HG03558 (cell line): ENCODE results near the gene FREM2.

Experiments
- ATAC-seq: cut with Tn5 transposase; IDR thresholded peaks from one replicate; pipeline ENCODE4 v1.9.1; 2021; ENCODE audit warnings: moderate number of reproducible peaks; ENCODE audit not compliant: unreplicated experiment; ENCODE audit errors: extremely low read depth

The FREM2 gene, protein sequence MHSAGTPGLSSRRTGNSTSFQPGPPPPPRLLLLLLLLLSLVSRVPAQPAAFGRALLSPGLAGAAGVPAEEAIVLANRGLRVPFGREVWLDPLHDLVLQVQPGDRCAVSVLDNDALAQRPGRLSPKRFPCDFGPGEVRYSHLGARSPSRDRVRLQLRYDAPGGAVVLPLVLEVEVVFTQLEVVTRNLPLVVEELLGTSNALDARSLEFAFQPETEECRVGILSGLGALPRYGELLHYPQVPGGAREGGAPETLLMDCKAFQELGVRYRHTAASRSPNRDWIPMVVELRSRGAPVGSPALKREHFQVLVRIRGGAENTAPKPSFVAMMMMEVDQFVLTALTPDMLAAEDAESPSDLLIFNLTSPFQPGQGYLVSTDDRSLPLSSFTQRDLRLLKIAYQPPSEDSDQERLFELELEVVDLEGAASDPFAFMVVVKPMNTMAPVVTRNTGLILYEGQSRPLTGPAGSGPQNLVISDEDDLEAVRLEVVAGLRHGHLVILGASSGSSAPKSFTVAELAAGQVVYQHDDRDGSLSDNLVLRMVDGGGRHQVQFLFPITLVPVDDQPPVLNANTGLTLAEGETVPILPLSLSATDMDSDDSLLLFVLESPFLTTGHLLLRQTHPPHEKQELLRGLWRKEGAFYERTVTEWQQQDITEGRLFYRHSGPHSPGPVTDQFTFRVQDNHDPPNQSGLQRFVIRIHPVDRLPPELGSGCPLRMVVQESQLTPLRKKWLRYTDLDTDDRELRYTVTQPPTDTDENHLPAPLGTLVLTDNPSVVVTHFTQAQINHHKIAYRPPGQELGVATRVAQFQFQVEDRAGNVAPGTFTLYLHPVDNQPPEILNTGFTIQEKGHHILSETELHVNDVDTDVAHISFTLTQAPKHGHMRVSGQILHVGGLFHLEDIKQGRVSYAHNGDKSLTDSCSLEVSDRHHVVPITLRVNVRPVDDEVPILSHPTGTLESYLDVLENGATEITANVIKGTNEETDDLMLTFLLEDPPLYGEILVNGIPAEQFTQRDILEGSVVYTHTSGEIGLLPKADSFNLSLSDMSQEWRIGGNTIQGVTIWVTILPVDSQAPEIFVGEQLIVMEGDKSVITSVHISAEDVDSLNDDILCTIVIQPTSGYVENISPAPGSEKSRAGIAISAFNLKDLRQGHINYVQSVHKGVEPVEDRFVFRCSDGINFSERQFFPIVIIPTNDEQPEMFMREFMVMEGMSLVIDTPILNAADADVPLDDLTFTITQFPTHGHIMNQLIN (N-terminal part only)

DNA sequence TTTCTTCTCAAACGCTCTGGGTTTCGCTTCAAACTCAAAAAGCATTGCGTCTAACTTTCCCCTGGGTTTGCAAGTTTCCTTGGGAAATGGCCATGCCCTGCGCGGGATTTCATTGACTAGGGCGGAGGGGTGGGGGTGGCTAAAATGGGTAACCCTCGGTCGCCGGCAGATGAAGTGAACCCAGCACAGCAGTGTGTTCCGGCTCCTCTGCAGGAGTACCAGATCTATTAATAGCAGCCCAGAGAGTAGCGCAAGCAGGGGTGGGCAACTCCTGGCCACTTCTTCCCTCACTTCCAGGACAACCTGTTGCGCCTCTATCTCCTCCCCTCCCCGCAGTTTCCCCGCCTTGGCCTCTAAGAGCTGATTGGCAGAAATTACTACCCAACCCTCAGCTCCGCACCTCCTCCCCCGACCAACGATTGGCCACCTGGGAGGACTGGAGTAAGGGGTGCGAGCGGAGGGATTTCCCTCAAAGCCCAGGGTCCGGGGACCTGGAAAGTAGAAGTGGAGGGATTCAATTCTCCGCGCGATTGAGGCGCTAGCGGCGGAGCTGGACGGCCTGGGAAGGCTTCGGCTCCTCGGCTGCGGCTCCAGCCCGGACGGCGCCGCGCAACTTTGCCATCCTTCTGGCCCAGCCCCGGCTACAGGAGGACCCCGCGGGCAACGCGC, at the start of gene FREM2:
FREM2 (plus strand) TSS at position 501 of the 669 bp plus-strand sequence. CDS start 268 bp downstream, outside the sequence.
- ATAC-seq = no peak

DNA sequence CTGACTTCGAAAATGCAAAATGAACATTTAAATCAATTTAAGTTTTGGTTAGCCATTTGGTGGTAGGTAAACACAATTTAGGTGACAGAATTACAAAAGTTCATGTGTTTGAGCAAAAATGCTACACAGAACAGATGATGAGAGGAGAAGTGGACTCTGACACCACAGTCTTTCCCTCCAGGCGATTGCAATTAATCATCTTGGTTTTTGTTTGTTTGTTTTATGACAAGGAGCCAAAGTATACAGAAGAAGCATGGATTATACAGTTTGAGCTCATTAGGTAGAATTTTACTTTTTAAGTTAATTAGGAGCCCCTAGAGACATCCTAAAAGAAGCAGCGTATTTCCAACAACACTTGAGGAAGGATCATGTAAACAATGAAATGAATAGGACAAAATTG, 49.3 kb upstream of the FREM2 start:
- no peak for ATAC-seq

DNA sequence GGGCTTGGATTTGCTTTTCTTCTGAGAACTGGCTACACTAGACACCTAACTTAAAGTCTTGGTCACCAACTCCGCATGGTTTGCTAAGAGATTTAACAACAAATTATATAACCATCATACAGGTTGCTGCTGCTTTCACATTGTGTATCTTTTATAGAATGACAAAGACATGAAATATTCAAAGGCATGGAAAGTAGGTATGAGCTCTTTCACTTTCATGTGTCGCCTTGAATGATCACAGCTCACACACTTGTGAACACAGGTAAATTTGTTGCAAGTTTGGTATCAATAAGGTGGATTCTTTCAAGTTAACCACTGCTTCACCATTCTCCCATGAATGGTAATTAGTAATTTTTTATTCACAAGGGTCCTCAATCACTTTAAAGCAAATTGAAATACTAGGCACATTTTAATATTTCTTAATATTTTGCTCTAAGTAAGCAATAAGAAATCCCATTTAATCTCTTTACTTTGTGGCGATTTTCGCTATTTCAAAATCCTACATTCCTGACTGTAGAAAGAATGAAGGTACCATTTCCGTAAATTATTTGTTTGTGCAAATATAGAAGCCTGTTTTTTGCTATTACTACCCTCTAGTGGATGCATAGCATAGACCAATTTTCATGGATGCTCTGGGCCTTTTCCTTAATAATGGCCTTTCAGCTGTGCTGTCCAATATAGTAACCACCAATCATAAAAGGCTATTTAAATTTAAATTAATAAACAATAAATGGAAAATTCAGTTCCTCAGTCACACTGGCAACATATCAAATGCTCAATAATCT, 45.5 kb upstream of the FREM2 start:
- ATAC-seq = no peak

DNA sequence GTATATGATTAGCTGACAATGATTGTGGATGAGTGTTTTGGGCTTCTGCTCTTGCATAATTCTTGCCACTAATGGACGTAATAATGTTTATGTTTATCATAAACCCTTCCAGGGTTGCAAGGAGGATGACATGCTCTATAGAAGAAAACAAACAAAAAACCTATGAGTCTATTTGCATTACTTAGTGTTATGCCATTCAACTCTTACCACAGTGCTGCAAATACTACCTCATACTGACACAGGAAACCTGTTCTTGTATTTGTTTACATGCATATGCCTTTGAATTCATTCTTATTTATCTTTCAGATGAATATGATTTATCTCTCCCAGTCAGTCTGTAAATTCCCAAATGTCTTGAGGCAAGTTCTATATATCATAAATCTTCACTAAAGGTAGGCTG, 39.6 kb upstream of the FREM2 start:
- ATAC-seq = no peak

DNA sequence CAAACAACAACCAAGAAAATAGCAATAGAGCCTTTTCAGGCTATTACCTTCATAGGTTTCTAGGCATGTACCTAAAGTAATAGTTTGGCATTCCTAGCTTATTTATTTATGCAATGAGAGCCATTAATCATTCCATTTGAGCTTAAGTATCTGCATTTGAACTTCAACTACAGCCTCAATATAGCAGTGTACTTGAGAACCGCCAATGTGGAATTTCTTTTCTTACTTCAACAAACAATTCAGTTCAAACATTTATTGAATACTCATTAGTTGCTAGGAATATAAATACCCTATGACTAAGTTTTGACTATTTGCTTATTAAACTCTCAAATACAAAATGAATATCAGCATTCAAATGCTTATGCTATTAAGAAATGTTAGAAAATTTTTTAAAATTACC, 38.0 kb upstream of the FREM2 start:
- ATAC-seq = no peak

DNA sequence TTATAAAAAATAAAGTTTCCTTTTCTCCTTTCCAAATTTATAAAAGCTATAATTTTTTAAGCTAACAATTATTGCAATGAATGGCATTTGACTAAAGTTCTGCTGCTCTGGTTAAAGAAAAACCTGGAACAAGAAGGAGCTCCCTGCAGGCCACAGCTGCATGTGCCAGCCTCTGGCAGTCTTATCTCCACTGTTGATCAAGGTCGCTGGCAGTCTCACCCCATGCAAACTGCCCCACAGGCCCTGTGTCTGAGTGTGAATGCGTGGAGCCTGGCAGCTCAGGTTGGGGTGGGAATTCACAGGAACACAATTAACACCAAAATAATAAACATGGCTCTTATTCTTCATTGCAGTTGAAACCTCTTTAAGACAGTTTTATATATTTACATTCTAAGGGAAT, 30.2 kb upstream of the FREM2 start:
- ATAC-seq = no peak

DNA sequence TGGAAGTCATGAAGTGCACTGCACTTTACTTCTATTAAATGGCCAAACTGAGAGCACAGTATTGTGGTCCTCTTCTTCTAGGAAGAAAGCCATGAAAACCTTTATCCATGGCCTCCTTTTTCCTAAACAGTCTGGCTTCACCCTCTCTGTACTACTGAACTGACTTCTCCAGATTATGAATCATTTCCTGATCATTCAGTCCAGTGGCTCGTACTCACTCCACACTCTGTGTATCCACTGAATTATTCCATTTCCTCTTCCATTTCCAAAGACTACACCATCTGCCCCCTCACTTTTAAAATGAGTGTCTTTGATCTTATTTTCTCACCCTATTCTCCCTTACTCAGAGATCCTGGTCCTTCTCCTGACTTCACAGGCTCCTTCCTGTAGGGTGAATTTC, 29.7 kb upstream of the FREM2 start:
- ATAC-seq = no peak

DNA sequence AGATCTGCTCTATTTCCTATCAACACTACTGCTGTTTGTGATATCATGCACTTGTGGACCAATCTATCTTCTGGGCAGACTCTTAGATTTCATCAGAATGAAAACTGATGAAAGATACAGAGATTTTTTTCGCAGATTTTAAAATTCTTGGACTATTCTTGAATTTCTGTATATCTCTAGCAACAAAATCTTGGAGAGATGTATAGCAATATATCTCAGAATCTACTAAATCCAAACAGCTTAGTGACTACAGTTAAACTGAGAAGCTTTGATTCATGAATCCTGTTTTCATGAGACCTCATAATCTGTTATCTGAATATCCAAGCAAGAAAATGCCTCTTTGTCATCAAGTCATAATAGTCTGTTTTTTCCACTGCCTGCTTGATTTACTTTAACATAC, 28.0 kb upstream of the FREM2 start:
- no peak for ATAC-seq

DNA sequence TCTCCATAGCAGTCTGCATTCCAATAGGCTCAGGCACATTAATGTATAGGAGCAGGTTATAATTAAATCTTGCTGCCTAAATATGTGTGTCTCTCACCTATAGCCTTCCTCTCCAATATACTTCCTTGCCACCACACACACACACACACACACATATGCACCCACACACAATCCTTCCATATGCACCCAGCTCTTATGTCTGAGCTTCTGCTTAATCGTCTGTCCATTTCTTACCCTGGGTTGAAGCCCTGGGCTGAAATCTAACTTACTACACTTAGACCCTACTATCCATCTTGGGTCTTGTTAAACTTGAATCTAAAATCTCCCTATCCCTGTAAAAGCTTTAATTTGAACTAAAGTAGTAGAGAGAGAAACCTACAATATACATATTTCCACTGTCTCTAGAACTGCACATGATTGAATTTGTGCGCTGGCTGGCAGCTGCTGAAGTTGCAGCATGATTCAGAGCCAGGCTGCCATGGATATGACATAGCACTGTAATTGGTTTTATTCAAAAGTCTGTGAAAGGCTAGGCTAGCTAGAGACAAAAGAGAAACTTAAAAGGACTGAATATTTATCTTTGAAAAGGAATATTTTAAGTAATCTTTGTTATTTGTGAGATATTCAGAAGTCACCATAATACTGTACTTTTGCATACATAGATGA, 25.7 kb upstream of the FREM2 start:
- ATAC-seq = no peak

DNA sequence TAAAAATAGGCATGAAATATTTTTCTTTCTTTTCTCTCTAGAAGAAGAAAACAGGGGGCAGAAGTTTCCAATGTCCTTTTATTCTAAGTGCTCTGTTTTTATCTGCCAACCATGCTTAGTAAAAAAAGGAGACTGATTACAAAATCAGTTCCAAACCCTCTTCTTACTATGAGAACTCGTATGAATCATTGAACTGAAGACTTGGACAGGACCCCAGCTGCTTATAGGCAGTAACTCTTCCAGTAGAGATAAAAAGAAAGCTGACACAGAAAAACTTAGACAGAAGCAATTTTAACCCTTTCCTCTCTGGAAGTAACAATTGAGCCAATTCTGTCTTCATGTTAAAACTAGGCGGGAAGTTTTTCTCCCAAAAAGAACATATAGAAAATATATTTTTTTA, 24.5 kb upstream of the FREM2 start:
- no peak for ATAC-seq

DNA sequence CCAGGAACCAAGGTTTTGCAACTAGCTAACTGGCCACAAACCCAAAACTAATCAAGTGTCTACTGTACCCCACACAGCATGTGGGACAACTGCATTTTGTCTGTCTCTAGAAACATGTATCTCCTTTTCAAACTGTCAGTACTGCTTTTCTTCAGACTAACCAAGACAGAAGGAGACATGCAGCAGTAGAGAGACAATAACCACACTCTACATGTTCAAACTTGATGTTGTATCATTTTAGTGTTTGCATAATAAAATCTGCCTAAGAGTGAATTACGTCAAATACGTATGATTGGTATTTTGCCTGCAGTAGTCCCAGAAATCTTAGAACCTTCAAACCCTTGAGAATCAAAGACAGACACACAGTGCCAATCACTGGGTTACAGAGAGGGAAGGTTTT, 22.0 kb upstream of the FREM2 start:
- ATAC-seq = no peak

DNA sequence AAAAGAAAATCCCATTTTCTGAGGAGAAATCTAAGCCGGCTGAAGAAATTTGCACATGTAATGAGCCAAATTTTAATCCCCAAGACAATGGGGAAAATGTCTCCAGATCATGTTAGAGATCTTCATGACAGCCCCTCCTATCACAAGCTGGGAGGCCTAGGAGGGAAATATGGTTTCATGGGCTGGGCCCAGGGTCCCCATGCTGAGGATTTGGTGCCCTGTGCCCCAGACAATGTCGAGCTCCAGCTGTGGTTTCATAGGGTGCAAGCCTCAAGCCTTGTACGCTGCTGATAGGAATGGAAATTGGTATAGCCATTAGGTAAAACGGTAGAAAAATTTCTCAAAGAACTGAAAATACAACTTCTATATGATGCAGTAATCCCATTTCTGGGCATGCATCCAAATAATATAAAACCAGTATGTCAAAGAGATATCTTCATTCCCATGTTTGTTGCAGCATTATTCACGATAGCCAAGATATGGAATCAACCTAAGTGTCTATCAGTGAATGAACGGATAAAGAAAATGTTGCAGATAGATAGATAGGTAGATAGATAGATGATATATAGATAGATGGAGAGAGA, 19.3 kb upstream of the FREM2 start:
- no peak for ATAC-seq

DNA sequence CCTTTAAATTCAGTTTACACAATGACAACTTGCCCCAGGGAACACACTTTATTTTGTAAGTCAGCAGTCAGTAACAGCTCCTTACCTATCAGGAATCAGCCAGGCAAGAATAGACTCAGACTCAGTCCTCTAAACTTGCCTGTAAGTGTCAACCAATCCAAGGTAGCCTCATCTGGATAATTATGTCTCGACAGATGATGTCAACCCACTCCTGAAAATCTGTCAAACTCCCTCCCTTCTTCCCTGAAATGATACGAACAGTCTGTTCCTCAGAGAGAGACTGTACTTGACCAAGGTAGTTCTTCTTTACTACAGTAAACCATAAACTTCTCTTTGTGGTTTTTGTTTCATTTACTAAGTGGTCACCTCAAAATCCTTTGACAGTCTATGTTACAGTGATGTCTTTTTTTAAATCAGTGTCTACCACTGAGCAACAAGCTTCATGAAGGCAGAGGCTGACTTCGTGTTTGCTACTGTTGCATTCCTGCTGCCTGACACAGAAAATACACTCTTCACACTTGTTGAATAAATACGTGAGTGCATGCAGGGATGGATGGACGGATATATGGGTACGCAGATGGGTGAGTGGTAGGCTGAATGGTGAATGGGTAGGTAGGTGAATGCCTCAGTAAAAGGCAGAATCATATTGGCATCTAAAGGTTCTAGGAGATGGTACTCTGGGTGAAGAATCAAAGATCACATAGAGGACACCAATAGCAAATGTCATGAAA, 17.5 kb upstream of the FREM2 start:
- ATAC-seq = no peak

DNA sequence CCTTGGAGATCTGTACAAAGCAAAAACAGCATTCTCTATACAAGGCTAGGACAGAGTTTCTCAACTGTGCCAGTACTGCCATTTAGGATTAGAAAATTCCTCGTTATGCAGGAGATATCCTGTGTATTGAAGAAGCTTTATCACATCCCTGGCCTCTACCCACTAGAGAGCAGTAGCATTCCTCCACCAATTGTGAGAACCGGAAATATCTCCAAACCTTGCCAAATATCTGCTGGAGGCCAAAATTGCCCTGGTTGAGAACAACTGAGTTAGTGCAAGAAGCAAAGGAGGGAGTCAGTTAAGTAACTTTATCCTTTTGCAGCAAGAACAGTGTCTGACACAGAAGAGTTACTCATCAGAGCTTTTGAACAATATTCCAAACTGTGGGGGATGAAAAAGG, 16.2 kb upstream of the FREM2 start:
- ATAC-seq = no peak

DNA sequence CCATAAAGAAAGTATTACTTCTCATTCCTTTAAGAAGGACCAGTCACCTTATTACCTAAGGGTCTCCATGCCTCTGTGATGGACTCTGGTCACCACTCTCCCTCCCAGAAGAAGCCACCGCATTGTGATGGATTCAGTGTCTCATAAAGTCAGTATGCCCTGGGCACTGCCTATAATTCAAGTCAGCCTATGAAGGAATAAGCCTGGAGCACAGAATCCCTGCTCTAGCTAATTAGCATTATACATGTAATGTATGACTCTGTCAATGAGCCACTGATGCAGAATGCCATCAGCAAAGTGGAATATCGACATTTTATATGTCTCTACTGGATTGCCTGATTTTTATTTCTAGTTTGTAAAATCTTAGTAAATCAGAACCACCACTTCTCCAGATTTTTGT, 14.9 kb upstream of the FREM2 start:
- ATAC-seq = no peak

DNA sequence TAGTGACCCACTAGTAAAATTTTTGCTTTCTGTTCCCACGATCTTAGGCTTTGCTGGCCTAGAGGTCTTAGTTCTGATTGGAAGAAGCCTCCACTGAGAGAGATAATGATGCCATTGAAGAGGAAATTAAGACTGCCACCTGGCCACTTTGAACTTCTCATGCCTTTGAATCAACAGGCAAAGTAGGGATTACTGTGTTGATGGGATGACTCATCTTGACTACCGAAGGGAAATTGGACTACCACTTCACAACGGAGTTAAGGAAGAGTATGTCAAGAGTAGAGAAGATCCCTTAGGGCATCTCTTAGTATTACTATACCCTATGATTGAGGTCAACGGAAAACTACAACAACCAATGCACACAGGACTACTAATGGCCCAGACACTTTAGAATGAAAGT, 12.7 kb upstream of the FREM2 start:
- ATAC-seq = no peak

DNA sequence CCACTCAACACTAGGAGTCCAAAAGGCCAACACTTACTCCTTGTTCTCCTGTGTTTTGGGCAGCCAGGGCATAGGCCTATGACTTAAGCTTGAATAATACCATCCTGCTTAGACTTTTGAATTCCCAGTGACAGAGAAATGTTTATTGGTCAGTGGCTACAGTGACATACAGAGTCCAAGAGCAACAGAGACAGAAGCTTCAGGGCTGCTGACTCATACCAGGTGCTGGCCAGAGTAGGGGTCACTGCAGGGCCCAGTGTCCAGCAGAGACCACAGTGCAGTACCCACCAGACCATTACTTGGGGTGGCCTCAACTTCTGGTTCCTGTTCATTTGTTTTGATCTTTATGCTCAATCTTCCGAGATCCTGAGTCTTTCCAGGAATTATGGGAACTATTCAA, 6.0 kb upstream of the FREM2 start:
- ATAC-seq = no peak

DNA sequence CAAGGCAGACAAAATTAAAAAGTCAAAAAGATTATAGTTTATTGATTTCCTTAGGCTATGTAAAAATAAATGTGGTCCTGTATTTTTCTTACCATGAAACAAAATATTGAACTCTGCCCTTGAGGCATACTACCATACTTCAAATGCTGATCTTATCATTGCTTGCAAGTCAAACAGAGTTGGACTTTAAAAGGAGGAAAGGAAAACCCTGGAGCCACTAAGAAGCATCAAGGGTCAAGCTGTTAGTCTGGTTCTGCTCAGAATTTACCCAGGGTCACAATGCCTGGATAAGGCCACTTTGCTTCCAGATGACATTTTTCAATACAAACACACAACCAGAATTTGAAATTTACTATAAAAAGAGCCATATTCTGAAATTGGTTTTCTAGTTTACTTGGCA, 2.2 kb upstream of the FREM2 start:
- no peak for ATAC-seq
